ENCODE results near the gene ITGB2. TPM values are rescaled to one million over a fixed set of nuclear protein-coding genes. Genes with fewer than 3 reads are reported as not detected.

The ITGB2 gene
- total RNA-seq, 4 donors from 2014 or later, result 20.2 to 46.8 (median 21.0) TPM

- no peaks in the 10 kb centered on the region for H3K9me3 ChIP-seq
- TF ChIP-seq CTCF (IDR thresholded peaks at IDR 0.05) (no peak), POLR2A (IDR thresholded peaks at IDR 0.05) (no peak)
- DNase-seq, result no peak
- H3K27me3 ChIP-seq, result peaks cover 10 to 16% of the 10 kb centered on the region in 2 donors
- intact Hi-C loops (cut with DNase I; ENCODE audit: low total_unique reads), result no loop called here
- H3K4me1 ChIP-seq, result peaks cover 0 to 19% of the 10 kb centered on the region in 2 donors
- H3K36me3 ChIP-seq, result no peaks in the 10 kb centered on the region
- H3K27ac ChIP-seq, result no peak overlapping the region
- H3K4me3 ChIP-seq, result no peak overlapping the region
These were observed 14.3 kb upstream of the ITGB2 start for GRCh38 chr21:44934797-44935532.

GRCh38 chr21:44934276-44934675, 13.6 kb upstream of the ITGB2 start:
- Histone ChIP-seq H3K4me1 (peaks cover 0 to 19% of the 10 kb centered on the region in 2 donors), H3K36me3 (no peaks in the 10 kb centered on the region), H3K27ac (no peak overlapping the region), H3K27me3 (peaks cover 10 to 16% of the 10 kb centered on the region in 2 donors), H3K9me3 (no peaks in the 10 kb centered on the region), H3K4me3 (no peak overlapping the region)
- TF ChIP-seq POLR2A (IDR thresholded peaks at IDR 0.05) (no peak), CTCF (IDR thresholded peaks at IDR 0.05) (no peak)
- intact Hi-C loops (cut with DNase I; ENCODE audit: low total_unique reads), result no loop called here
- DNase-seq, result no peak

- H3K27ac ChIP-seq, result no peak overlapping the region
- peaks cover 10 to 16% of the 10 kb centered on the region in 2 donors for H3K27me3 ChIP-seq
- no peak for DNase-seq
- H3K4me3 ChIP-seq, result no peak overlapping the region
- intact Hi-C loops (cut with DNase I; ENCODE audit: low total_unique reads), result no loop called here
- peaks cover 0 to 19% of the 10 kb centered on the region in 2 donors for H3K4me1 ChIP-seq
- no peaks in the 10 kb centered on the region for H3K9me3 ChIP-seq
- TF ChIP-seq POLR2A (IDR thresholded peaks at IDR 0.05) (no peak), CTCF (IDR thresholded peaks at IDR 0.05) (no peak)
- no peaks in the 10 kb centered on the region for H3K36me3 ChIP-seq
These were observed 13.2 kb upstream of the ITGB2 start for GRCh38 chr21:44933918-44934260.

DNA sequence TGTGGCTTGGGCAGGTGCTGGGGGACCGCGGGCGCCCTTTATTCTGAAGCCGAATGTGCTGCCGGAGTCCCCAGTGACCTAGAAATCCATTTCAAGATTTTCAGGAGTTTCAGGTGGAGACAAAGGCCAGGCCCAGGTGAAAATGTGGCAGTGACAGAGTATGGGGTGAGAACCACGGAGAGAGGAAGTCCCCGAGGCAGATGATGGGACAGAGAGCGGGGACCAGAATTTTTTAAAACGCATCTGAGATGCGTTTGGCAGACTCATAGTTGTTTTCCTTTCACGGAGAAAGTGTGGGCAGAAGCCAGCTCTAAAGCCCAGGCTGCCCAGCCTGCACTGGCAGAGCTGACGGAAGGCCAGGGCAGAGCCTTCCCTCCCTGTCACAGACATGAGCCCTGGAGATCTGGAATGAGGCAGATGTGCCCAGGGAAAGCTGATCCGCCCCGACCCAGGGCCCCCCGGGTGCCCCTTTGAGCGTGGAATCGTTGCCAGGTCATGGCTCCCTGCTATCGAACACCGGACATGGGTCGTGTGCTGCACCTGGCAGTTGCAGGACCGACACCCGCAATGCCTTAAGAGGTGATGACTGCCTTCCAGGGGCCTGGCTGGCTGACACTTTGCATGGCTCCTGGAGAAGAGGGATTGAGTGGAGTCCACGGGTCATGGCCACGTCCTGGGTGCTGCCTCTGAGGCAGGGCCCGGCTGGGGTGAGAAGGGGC, 12.7 kb upstream of the ITGB2 start:
- no peak for TF ChIP-seq CTCF (IDR thresholded peaks at IDR 0.05)
- TF ChIP-seq POLR2A (IDR thresholded peaks at IDR 0.05), result no peak
- Histone ChIP-seq H3K9me3 (no peaks in the 10 kb centered on the region), H3K4me3 (no peak overlapping the region), H3K36me3 (no peaks in the 10 kb centered on the region), H3K4me1 (peaks cover 0 to 19% of the 10 kb centered on the region in 2 donors), H3K27me3 (peaks cover 10 to 16% of the 10 kb centered on the region in 2 donors), H3K27ac (no peak overlapping the region)
- intact Hi-C loops (cut with DNase I; ENCODE audit: low total_unique reads), result no loop called here
- DNase-seq, result no peak
